GM19438 (cell line): ENCODE results near the gene PLCG1.

Source experiments
- ATAC-seq: cut with Tn5 transposase; IDR thresholded peaks from one replicate; pipeline ENCODE4 v1.9.1; 2021; ENCODE audit warnings: low read depth; ENCODE audit not compliant: unreplicated experiment

Gene PLCG1

DNA sequence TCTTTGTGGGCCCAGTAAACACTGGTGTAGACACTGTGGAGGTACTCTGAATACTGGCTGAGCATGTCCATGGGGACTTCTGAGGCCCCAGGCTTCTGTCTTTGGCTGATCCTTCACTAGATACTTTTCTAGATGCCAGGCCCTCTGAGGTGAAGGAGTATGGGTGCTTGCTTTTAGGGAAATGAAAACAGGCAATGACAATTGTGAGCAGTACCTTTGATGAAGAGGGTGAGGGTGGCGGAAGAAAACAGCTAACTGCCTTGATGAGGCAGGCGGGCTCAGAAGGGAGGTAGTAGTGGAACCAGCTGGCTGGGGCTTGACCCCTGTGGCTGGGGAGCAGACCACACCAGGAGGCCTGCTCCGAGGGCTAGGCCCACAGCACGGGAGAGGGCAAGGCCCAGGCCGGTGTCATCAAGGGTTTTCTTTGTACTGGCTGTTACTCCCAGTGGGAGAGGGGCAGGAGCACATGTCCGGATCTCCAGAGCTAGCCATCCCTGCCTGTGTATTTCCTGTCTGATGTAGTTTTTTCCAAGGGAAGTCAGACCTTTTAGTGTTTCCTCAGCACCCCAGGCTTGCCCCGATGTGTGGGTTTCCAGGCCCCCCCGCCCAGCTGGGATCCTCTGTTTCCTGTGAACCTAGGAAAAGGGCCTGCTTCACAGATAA lies 3.9 kb downstream of the PLCG1 start:
- no peak for ATAC-seq

GRCh38 chr20:41142245-41142644 lies 4.9 kb downstream of the PLCG1 start:
- ATAC-seq = no peak

GRCh38 chr20:41142919-41143318 lies 5.6 kb downstream of the PLCG1 start:
- no peak for ATAC-seq

GRCh38 chr20:41143354-41143753 lies 6.0 kb downstream of the PLCG1 start:
- no peak for ATAC-seq

DNA sequence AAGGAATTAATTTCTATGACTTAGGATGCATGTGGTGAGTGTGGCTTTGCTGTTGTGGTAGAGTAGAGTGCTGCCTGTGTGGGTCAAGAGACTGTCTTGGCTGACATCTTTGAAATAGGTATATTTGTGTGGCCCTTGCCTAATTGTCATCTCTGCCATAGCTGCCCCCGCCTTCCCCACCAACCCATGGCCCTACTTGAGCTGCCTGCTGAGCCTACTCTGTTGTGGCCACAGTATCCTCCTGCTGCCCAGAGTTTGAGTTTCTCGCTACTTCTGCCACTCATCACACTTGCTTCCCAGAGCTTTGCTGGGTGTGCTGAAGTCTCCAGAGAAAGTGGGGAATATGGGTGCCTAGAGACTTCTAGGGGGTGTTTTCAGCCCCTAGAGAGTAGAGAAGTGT lies 8.0 kb downstream of the PLCG1 start:
- no peak for ATAC-seq

- ATAC-seq = no peak
Measured at GRCh38 chr20:41145821-41146620, 8.7 kb downstream of the PLCG1 start.

DNA sequence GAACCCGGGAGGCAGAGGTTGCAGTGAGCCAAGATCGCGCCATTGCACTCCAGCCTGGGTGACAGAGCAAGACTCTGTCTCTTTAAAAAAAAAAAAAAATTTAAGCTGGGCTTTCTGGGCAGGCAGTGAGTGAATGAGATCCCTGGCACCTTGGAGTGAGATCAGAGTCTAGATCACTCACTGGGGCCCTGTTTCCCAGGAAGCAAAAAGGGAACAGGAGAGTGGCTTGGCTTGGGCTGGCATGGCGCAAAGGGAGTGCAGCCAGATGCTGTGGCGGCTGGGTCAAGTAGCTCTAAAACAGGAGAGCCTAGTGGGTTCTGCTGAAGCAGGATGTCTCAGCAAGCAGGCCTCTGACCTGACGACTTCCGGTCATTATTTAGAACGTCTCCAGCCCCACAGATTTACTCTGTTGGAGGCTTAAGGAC lies 10.4 kb downstream of the PLCG1 start:
- ATAC-seq = no peak

GRCh38 chr20:41148942-41149341 lies 11.6 kb downstream of the PLCG1 start:
- no peak for ATAC-seq

GRCh38 chr20:41150664-41151063 lies 13.3 kb downstream of the PLCG1 start:
- ATAC-seq = no peak

- ATAC-seq = no peak
Measured at GRCh38 chr20:41151134-41151869, 14.0 kb downstream of the PLCG1 start.

- ATAC-seq = no peak
Measured at GRCh38 chr20:41152108-41152757, 14.9 kb downstream of the PLCG1 start.

DNA sequence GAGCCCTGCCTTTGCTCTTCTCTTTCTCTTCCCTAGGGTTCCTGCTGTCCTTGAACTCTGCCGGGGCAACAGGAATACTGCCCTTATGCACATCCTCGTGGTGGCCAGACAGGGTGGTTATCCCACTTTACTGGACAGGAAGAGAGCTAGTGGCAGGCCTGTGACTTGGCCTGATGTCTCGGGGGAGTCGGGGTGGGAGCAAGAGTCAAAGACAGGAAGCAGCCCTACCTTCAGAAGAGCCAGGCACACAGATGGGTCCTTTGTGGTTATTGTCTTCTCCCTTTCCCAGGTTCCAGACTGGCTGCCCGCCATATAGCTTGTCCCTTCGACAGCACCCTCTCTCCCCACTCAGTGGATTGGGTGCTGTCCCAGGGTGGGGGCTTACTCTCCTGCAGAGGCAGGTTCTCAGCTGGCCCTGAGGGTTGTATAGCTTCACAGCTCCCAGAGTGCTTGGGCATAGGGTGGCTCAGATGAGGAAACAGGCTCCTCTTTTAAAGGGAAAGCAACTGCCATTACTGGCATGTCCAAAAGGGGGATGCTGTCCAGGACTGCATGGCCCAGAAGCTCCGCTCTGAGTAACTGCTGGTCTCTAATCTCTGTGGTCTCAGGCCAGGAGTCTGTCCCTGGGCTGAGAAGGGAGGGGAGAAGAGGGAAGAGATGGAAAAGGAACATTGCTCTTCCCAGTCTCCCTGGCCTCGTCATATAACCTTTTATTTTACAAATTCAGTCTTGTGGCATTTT lies 17.3 kb downstream of the PLCG1 start:
- ATAC-seq = no peak

GRCh38 chr20:41155261-41155660 lies 17.9 kb downstream of the PLCG1 start:
- no peak for ATAC-seq

DNA sequence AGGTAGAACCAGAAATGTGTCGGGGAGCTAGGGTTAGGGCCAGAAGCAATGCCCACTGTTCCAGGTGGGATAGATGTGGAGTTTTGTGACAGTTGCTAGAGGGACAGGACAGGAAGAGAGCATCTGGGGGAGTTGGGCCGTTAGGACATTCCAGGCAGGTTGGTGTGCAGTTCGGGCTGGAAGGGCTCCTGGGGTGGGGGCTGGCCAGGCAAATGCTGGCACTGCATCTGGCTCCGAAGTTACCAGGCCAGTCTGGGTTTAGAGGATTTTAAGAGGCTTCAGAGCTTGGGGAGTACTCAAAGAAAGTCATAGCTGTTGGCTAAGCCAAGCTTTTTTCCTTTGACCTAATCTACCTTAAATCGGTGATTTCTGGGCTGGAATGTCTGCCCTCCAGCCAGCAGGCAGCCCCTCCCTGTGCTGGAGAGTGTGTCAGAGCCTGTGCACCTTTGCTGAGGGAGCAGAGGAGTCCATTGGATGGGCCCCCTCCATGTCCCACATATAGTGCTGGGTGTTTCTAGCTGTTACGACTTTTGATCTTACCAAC lies 20.8 kb downstream of the PLCG1 start:
- no peak for ATAC-seq

GRCh38 chr20:41159547-41159946 lies 22.2 kb downstream of the PLCG1 start:
- no peak for ATAC-seq

DNA sequence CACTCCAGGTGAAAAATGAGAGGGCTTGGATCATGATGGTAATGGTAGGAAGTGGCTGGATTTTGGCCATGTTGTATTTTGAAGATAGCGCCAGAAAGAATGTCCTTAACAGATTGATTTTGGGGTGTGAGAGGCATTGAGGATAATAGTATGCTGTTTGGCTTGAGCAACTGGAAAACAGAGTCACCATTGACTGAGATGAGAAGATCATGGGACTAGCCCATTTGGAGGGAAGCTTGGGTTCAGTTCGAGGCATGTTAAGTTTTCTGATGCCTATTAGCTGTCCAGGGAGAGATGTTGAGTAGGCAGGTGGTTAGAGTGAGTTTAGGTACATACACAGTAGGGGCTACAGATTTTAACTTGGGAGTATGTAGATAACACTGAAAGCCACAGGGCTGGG lies 23.3 kb downstream of the PLCG1 start:
- no peak for ATAC-seq

GRCh38 chr20:41161886-41162285 lies 24.5 kb downstream of the PLCG1 start:
- ATAC-seq = no peak

GRCh38 chr20:41162396-41162795 lies 25.1 kb downstream of the PLCG1 start:
- ATAC-seq = no peak

GRCh38 chr20:41163821-41164220 lies 26.5 kb downstream of the PLCG1 start:
- ATAC-seq = no peak
